HG03280 (cell line): ENCODE results near the gene PDZD8.
"Not testable (repeated sequence)": the region's sequence is repeated elsewhere in the genome, so short reads cannot be mapped to it uniquely, and the experiment has no call there.

Source experiments
- ATAC-seq: cut with Tn5 transposase; IDR thresholded peaks from one replicate; pipeline ENCODE4 v1.9.1; 2021; ENCODE audit warnings: mild to moderate bottlenecking, moderate library complexity; ENCODE audit not compliant: unreplicated experiment

PDZD8 gene

DNA sequence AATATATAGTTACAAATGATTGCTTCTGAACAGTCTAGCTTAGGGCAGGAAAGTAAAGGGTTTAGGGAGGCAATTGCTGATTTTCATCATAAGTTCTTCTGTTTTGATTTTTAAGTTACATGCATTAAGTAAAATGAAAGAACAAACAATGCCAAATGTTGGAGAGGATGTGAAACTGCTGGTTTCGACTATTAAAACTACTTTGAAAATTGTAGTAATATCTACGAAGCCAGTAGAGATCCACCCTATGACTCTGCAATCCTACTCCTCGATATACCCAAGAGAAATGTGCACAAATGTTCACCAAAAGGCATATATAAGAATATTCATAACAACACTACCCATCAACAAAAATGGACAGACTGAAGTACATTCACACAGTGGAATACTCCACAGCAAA lies 24.3 kb downstream of the PDZD8 start:
- peak; percentile 78 for ATAC-seq

DNA sequence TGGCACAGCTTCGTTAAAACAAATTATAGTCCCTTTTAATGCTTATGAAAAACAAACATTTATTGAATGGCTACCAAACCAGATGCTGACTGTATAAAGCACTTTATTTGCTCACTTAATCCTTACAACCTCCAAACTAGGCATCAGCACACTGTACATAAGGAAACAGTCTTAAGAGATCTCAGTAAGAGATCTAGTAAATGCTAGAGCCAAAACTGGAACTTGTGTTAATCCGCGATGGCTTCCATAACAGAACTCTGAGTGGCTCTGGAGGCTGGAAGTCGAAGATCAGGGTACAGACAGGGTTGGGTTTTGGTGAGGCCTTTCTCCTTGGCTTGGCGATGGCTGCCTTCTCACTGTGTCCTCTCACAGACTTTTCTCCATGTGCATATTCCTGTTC lies 27.0 kb downstream of the PDZD8 start:
- no peak for ATAC-seq

DNA sequence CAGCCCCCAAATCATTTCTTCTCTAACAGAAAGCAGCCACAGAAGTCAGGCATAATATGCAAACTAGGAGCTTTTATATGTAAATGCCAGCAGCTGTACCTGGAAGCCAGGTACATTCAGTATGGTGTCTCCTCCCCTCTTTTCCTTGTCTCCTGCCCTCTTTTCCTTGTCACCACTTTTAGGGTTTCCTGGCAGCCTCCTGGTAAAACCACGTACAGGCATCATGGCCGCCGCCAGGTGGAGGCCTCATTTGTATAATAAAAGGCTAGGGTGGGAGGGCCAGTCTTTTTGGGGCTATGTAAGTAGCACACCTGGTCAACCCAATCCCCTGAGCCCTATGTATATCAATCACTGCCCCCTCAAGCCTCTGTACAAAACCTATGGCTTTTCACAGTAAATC lies 28.7 kb downstream of the PDZD8 start:
- no peak for ATAC-seq

DNA sequence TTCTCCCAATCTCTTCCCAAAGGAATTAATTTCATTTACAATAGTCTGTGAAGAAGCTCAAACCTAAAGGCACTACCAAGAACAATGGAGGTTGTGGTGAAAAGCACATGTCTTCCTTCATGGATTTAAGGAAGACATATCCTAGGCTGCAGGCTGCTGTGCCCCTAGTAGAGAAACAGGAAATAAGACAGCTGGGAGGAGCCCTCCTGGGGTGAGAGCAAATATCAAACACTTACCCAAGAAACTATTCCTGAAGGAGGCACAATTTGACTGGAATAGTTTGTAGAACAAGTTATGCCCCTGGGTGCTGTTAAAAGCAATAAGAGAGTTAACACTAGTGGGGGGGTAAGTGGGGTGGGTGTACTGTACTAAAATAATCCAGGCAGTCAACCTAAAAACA lies 30.1 kb downstream of the PDZD8 start:
- ATAC-seq, result no peak

DNA sequence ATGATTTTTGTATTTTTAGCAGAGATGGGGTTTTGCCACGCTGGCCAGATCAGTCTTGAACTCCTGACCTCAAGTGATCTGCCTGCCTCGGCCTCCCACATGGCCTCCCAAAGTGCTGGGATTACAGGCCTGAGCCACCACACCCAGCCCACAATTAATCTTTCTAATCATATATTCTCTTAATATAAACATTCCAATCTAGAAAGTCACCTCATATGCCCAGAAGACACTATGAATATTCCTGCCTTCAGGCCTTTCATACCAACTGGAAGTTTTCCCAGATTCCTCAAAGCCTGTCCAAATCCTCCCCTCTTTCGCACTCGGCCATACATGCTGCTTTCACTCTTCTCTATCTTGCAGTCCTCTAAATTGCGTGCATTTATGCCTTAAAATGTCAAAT lies 32.6 kb downstream of the PDZD8 start:
- no peak for ATAC-seq

DNA sequence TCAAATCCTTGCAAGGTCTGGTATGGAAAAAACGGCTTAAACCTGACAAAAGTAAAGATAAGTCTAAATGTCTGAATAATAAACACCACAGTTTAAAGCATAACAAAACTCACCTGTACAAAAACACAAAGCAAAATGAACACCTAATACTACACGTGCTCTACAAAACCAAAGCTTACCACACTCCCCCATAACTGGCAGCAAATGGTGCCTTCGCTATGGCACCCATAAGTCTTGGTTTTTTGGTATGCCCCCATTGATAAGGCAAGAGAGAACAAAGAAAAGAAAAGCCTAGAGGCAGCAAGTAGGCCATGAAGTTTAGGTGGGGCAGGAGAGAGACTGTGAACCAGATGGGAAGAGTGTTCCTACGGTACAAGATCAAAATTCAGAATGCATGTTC lies 34.2 kb downstream of the PDZD8 start:
- ATAC-seq, result no peak

DNA sequence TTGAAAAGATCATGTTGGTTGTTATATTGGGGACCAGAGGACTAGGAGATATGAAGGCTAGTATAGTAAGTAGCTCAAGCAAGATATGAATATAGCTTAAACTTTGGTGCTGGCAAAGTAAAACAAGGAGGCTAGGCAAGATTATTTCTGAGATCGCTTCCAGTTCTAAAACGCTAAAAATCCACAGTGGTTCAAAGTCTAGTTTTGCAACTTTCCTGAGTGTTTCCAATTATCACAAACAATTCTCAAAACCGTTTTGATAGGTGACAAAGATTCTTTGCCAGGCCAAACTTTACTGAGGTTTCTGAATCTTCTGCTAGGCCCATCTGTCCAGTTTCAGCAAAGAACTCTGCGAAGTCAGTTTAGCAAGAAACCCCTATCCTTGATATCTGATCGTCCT lies 35.3 kb downstream of the PDZD8 start:
- no peak for ATAC-seq

DNA sequence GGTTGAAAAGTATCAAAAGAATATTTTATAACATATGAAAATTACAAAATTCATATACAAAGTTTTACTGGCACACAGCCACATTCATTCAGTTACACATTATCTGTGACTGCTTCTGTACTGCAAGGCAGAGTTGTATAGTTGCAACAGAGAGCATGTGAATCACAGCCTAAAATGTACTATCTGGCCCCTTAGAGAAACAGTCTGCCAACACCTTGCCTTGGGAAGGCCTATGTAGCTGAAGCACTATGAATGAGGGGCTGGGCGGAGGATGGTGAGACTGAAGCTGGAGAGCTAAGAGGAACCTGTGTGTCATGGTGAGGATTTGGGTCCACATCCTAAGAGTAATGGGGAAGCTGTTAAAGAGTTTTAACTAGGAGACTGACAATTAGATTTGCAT lies 35.7 kb downstream of the PDZD8 start:
- no peak for ATAC-seq

DNA sequence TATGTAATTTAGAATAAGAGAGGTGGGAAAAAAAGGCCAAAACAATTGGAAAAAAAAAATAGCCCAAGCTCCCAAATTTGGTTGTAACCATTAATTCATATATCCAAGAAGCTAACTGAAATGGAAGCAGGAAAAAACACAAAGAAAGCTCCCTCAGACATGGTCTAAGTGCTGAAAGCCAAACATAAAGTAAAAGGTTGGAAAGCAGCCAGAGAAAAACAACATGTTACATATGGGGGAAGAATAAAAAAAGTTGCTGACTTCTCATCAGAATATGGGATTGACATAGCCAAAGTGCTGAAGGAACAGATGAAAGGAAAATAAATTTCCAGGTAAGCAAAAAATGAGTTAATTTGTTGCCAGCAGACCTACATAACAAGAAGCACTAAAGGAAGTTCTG lies 40.3 kb downstream of the PDZD8 start:
- ATAC-seq, result no peak

DNA sequence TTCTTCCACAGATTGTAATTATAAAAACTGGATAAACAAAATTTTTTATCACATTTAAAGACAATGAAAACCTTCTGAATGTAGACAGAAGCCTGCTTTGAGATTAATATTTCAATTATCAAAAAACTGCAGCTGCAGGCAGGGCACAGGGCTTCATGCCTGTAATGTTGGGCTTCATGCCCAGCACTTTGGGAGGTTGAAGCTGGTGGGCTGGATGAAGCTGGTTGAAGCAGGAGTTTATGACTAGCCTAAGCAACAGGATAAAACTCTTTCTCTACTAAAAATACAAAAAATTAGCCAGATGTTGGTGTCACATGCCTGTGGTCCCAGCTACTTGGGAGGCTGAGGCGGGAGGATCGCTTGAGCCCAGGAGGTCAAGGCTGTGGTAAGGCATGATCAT lies 41.2 kb downstream of the PDZD8 start:
- no peak for ATAC-seq

DNA sequence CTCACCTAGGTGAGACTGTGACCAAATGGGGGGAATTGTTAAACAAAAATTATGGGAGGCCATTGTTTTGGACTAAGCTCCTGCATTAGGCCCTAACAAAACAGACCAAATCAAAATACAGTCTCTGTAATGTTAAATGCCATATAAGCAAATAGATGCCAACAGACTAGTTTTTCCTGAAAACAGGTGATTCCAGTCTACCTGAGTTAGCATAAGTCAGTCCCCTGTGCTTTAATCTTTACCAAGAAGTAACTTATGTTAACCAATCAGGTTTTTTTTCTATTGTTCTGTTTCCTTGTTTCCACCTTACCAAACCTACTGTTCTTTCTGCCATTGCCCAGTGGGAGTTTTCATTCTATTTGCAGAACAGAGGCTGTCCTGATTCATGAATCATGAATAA lies 48.0 kb downstream of the PDZD8 start:
- no peak for ATAC-seq

DNA sequence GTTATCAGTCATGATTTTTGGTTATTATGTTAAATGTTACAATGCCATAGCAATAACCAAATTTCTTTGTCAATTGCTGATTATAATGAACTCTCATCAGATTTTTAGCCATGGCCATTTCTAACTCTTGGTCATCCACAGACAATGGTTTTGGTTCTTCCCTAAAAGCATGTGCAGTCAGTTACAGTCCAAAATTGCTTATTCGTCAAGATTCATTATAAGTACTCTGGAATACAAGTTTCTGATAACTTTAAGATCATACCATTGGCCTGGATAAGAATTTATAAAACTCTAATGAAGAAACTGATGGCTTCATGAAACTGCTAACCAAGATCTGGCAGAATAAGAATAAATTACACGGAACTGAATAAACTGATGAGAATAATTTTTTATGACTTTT lies 50.9 kb downstream of the PDZD8 start:
- no peak for ATAC-seq

DNA sequence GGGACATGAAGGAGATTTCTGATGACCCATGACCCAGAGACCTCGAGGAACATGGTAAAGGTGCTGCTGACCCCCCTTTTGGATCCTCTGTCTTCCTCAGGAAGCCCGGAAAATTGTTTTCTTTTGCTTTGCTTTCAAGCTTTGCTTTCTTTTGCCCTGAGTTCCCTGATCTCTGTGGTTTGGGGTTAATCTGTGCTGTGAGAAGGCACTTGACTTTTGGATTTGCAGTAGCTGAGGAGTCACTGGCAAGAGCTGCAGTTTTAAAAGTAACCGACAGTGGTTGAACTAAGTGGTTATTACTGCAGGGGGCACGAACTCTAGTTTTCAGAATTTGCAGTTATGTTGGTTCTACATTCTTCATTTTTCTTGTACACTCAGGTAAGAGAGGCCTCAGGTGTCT lies 53.0 kb downstream of the PDZD8 start:
- ATAC-seq, result no peak

DNA sequence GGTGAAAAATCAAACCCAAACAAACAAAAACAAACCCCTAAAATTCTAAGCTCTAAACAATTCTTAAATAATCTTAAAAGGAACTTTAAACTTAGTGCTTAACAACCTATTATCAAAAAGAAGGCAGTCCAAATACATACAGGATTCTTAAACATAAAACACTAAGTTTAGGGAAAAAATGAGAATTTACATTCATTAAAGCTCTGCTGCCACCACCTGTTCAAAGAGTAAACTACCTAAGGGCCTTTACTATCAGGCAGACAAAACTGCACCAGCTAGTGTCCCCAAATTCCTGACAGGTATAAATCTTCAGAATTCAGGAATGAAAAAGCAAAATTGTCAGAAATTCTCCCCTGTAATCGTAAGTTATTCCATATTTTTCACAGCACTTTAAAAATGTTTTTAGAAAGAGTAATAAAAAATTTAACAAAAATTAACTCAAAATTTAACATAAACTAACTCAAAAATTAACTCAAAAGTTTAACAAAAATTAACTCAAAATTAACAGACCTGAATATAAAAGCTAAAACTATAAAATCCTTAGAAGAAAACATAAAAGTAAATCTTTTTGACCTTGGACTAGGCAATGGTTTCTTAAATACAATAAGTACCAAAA lies 55.1 kb downstream of the PDZD8 start:
- peak; percentile 64 for ATAC-seq

DNA sequence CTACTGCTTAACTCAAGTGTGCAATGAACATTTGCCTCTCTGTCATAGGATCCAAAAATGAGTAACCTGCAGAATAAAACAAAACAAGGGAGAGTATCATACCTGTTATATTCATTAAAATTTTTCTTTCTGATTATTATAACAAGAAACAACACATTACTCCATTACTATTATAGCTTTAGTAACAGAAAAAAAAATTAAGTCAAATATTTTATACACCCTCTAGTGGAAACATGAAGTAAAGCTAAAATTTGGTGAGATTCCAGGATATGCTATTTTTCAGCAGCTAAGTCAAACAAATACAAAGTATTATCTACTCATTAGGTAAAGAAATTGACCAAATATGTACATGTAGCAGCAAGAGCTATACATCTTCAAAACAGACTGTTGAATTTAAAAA lies 56.3 kb downstream of the PDZD8 start:
- ATAC-seq, result no peak

DNA sequence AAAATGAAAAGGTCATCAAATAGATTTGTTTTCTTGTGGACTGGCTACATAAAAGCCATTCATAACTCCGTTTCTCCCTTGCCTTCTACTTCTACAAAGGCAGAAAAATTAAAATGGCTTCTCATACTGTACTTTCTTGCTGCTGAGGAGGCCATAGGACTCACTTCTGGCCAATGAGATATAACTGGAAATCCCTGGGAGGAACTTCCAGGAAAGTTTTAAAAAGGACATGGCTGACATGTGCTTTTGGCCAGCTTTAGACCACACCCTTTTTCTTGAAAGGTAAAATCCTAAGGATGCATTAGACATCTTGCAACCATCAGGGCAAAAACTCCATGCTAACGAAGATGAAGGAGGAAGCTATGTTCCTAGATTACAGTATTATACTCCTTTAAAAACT lies 58.5 kb downstream of the PDZD8 start:
- ATAC-seq, result no peak

DNA sequence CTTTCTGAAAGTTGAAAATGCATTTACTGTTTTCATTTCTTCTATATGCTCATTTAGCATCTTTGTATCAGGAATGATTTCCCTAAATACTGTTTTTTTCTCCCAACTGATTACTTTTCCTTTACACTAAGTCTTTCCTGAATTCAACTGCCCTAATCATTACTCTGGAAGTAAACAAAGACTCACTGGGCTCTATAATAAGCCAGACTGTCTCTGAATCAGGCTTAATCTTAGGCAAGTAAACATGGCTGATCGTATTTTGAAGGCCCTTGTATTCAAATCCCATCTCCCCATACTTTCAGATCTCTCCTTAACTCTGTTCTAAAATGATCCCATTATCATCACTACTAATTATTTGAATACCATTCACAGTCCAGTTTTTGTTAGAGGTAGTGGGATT lies 61.6 kb downstream of the PDZD8 start:
- no peak for ATAC-seq

DNA sequence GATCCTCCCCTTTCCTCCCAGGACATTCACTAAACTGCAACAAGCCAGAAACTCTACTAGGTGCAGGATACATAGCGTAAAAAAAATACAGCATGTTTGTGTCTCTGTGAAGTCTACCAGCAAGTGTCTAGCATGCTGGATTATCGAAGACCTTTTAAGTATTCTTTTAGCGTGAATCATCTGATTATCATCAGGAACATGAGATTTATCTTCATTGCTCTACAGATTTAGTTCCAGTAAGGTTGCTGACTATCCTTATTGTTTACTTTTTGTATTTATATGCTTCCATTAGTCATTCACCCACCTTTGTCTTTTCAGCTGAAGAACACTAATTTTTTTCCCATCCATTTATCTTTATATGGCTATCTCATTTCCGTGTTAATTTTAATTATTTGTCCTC lies 62.8 kb downstream of the PDZD8 start:
- no peak for ATAC-seq

DNA sequence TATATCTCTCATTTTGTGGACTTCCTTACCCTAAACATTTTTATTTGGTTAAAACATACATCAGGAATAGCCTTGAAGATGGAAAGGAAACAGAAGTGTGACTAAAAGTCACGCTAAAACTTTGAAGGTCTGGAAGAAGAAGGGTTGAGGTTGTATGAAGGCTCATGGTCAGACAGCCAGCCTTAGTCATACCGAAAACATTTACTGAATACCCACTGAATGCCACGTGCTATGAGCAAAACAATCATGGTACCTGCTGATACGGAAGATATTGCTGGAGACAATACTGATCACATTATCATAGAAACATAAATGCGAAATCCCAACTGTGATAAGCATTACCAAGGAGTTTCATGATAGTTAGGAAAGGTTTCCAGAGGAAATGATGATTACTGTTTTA lies 64.0 kb downstream of the PDZD8 start:
- ATAC-seq, result no peak

DNA sequence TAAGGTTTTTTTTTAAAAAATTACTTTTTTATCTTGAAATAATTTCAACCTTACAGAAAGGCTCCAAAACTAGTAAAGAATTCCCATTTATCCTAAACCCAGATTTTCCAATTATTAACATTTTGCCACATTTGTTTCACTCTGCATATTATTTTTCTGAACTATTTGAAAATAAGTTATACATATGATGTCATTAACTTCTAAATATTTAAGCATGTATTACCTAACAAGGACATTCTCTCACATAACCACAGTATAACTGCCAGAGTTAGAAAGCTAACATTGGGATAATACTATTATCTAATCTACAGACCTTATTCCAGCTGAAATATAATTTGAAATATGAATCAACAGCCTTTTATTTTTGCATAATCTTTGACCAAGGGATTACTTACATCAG lies 68.6 kb downstream of the PDZD8 start:
- no peak for ATAC-seq

DNA sequence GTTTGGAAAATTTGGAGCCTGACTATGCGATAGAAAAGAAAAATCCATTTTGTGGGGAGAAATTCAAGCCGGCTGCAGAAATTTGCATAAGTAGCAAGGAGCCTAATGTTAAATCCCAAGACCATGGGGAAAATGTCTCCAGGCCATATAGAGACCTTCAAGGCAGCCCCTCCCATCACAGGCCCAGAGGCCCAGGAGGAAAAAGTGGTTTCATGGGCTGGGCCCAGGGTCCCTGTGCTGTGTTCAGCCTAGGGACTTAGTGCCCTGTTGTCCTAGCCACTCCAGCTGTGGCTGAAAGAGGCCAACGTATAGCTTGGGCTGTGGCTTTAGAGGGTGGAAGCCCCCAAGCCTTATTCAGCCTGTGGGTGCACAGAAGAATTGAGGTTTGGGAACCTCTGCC lies 71.8 kb downstream of the PDZD8 start:
- not testable (repeated sequence) for ATAC-seq

DNA sequence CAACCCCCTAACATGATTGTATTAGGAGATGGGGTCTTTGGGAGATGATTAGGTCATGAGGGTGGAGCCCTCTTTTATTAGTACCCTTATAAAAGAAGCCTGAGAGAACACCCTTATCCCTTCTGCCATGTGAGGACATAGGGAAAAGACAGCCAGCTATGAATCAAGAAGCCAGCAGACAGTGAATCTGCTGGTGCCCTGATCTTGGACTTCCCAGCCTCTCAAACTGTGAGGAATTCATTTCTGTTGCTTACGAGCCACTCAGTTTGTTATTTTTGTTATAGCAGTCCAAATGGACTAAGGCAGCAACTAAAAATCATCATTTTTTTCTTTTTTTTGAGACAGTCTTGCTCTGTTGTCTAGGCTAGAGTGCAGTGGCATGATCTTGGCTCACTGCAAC lies 74.6 kb downstream of the PDZD8 start:
- ATAC-seq, result no peak

DNA sequence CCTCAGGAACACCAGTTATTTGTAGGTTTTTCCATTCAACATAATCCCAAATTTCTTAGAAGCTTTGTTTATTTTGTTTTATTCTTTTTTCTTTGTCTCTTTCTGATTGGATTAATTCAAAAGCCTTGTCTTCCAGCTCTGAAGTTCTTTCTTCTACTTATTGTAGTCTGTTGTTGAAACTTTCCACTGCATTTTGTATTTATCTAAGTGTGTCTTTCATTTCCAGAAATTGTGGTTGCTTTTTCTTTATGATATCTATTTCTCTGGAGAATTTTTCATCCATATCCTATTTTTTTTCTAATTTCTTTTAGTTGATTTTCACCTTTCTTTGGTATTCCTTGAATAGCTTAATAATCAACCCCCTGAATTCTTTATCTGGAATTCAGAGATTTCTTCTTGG lies 75.8 kb downstream of the PDZD8 start:
- no peak for ATAC-seq

DNA sequence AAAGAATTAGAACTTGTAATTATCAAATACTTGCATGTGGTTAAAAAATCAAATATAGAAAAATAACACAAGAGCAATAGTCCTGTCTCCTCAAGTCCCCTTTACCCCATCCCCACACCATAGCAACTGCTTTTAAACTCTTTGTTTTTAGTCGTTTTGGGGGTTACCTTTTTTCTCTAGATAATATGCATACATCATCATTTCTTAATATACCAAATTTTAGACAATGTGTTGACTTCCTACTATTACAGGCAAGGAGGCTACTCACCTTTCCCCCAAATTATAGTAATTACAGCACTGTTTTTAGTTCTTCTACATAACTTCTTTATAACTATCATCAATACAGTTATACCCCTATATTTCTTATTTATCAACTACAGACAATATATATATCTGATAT lies 77.0 kb downstream of the PDZD8 start:
- no peak for ATAC-seq
